ENCODE results near the gene IFT80. TPM values are rescaled to one million over a fixed set of nuclear protein-coding genes. Genes with fewer than 3 reads are reported as not detected.

The IFT80 gene
- total RNA-seq, 1 donor from 2014 or later: 17.7 TPM

- no peak for DNase-seq (ENCODE audit: low read depth, low spot score)
Observed at GRCh38 chr3:160400702-160401150, 1.7 kb upstream of the IFT80 start.

GRCh38 chr3:160400030-160400701, 1.1 kb upstream of the IFT80 start:
- DNase-seq (ENCODE audit: low read depth, low spot score): no peak

- DNase-seq (ENCODE audit: low read depth, low spot score): no peak
Observed at GRCh38 chr3:160398820-160399124, 253 bp downstream of the IFT80 start.

GRCh38 chr3:160395297-160395696, 3.7 kb downstream of the IFT80 start:
- DNase-seq (ENCODE audit: low read depth, low spot score): no peak

- DNase-seq (ENCODE audit: low read depth, low spot score): no peak
Observed at GRCh38 chr3:160394009-160394392, 5.0 kb downstream of the IFT80 start.

DNA sequence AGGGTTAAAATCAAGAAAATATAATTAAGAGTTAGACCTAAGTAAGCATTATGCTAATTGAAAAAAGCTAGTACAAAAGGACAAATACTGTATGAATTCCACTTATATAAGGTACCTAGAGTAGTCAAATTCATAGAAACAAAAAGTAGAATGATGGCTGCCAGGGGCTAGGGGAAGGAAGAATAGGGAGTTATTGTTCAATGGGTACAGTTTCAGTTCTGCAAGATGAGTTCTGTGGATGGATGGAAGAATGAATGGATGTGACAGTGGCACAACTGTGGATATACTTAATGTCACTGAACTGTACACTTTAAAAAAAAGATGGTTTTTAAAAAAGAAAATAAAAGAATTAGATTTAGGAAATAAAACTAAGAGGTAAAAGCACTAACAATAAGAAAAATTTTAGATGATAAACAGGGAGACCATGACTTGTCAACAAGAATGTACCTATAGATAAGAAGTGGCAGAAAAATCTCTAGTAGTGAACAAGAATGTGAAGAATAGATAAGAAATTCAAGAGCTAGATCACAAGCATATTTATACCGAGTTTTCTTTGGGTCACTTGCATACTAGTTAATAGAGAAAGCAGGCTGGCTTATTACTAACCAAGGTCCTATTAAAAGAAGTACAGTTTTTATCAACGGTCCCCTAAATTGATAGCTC, 5.5 kb downstream of the IFT80 start:
- no peak for DNase-seq (ENCODE audit: low read depth, low spot score)

GRCh38 chr3:160392798-160393197, 6.2 kb downstream of the IFT80 start:
- DNase-seq (ENCODE audit: low read depth, low spot score): no peak

DNA sequence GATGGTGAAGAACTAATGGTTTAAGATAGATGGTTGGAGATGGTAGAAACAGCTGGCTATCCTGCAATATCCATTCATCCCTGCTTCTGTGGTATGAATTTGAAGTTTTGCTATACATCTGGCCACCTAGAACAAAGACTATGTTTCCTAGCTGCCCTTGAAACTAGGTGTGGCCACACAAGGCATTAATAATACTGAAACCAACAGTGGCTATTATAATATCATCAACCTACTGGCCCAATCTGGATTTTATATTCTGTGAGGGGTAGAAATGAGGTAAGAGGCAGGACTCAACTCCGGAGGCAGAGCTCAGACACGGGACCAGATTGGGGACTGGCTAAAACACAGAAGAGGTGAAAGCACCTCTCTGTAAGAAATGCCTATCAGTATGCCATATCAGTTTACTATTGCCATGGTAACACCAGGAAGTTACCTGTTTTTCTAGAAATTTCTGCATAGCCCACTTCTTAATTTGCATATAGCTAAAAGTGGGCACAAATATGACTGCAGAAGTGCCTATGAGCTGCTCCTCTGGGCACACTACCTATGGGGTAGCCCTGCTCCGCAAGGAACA, 8.4 kb downstream of the IFT80 start:
- no peak for DNase-seq (ENCODE audit: low read depth, low spot score)

DNA sequence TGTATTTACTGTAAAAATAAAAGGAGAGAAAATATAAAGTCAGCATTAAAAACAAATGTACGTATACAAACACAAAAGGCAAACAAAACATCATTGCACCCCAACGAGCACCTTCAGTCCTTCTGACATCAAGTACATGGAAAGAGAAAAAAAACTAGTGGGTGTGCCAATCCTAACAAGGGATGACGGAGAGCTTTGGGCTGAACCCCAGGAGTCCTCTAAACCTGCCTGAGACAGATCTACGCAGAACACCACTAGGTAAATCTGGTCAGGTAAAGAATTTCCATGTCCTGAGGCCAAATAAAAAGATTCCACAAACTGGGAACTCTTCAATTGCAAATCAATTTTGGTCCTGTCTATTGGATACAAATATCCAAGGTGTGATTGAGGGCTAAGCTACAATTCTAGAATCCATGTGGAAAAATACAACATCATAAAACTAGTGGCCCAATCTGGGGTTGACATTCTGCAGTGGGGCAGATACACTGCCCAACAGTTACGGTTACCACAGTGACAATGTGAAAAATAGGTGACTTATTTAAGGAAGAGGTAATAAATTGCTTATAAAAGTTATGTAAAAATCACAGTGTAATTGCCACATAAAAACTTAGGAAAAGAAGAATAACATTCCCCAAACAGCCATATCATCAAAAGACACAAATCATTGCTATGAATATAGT, 14.2 kb downstream of the IFT80 start:
- no peak for DNase-seq (ENCODE audit: low read depth, low spot score)

DNA sequence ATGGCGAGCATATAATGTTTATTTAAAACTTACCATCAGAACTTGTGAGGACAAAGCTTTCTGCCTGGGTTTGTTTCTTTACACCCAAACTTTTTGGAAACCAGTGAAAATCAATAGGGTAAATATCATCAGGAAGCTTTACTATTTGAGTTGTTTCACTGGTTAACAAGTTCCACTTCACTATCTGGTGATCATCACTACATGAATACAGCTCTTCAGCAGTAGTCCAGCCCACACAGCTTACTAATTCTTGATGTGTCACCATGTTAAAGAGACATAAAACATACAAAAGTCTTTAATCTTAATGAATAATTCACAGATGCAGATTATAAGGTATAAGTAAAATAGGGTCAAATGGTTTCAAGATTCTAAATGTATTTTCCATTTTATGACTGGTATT, 17.6 kb downstream of the IFT80 start:
- DNase-seq (ENCODE audit: low read depth, low spot score): no peak

- DNase-seq (ENCODE audit: low read depth, low spot score): no peak
Observed at GRCh38 chr3:160379628-160380214, 19.3 kb downstream of the IFT80 start.

GRCh38 chr3:160378331-160379109, 20.5 kb downstream of the IFT80 start:
- DNase-seq (ENCODE audit: low read depth, low spot score): no peak

DNA sequence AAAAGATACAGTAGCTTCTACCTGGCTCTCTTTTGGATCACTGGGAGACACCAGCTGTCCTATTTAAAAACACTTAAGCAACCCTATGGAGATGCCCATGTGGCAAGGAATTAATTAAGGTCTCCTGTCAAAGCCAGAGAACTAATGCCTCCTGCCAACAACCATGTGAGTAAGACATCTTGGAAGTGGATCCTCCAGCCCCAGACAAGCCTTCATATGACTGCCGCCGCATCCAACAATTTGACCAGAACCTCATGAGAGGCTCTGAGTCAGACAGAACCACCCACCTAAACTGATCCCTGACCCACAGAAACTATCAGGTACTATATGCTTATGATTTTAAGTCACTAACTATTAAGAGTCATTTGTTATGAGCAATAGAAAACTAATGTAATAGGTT, 22.3 kb downstream of the IFT80 start:
- no peak for DNase-seq (ENCODE audit: low read depth, low spot score)

DNA sequence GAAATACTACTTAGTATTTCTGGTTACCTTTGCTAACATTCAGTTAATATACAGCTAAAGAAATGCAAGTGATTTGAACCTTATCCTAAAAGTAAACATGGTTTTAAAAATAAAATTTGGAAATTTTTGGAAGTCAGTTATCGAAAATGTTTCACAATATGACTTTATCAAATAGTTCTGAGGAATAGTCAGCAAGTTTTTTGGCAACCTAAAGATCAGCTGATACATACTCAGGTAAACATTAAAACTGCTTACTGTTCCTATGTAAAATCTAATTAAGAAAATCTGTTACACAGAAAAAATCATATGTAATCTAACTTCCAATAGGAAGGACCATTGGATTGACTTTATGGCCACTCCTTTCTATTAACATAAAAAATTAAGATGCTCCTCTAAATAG, 24.1 kb downstream of the IFT80 start:
- no peak for DNase-seq (ENCODE audit: low read depth, low spot score)

DNA sequence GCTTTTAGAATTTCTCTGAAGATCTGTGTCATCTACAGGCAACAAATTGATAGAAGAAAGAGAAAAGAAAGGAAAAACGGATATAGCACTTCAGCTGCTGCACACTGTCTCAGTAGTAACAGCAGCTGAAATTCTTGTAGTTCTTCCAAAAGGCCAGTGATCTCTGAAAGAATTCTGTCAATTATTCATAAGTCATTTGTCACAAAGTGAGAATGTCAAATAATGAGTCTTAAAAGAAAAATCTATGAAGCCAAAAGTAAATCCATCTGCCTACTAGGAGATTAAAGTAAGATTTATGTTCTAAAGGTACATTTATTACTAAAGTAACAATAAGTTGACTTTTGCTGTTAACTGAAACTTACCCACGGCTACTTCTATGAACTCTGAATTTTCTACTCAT, 24.6 kb downstream of the IFT80 start:
- DNase-seq (ENCODE audit: low read depth, low spot score): no peak

- no peak for DNase-seq (ENCODE audit: low read depth, low spot score)
Observed at GRCh38 chr3:160373655-160374054, 25.4 kb downstream of the IFT80 start.

- no peak for DNase-seq (ENCODE audit: low read depth, low spot score)
Observed at GRCh38 chr3:160372780-160373179, 26.2 kb downstream of the IFT80 start.

DNA sequence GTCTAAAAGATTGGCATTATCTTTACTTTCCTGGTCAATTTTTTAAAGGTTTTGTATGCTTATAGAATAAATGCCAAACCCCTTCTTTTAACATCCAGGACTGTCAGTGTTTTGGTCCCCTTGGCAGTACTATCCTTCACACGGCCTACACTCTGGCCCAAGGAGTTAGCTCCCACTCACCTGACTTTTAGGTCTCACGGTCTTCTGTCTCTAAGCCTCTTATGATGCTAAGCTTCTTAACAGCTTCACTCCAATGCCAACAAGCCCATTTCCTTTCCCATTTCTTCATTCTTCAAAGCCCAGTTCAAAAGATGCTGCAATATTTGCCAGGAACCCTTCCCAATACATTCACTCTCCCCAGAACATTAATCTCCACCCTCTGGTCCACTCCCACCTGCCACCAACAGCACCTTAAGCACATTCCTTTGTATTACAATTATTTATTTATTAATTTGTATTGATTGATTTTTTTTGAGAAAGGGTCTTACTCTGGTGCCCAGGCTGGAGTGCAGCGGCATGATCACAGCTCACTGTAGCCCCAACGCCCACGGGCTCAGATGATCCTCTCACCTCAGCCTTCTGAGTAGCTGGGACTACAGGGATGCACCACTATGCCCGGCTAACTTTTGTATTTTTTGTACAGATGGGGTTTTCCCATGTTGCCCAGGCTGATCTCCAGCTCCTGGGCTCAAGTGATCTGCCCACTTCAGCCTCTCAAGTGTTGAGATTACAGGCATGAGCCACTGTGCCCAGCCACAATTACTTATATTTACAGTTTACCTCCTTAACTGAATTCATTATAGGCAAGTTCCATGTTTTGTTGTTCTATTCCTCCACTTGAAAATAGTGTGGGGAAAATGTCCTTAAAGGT, 27.8 kb downstream of the IFT80 start:
- no peak for DNase-seq (ENCODE audit: low read depth, low spot score)

GRCh38 chr3:160369784-160370183, 29.2 kb downstream of the IFT80 start:
- DNase-seq (ENCODE audit: low read depth, low spot score): no peak

DNA sequence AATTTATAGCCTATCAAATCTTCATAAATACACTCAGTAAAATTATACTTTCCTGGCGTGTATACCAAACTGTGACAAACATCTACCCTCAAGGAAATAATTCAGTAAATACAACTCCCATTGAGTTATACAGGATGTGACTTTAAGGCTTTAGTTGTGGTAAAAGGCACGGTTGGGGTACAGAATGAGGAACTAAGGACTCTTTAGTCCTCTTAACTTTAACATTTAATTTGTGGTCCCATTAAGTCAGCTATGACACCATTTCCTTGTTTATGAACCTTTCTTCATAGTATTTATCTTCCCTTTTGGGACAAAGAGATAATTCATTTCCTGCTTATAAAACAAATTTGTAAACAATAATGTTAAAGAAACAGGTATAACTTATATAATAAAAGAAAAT, 30.2 kb downstream of the IFT80 start:
- DNase-seq (ENCODE audit: low read depth, low spot score): no peak
